ENCODE results near the gene PRKN.
"Not testable (repeated sequence)": the region's sequence is repeated elsewhere in the genome, so short reads cannot be mapped to it uniquely, and the experiment has no call there.

PRKN gene

DNA sequence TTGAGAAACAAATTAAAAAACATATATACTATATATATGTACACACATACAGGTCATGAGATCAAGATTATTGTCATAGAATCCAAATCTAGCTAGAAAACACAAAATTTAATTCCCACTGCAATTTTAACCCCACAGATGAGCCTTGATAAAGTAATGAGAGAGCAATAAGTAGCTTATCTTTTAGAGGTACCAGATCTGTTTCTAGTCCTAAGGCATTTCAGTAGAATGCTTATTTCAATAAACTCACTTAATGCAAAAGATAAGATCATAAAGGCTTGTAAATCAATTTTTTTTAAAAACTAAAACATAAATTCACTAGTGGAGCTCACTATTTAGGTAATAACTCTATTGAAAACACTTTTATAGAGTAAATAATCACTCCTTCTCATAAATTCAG, 47.2 kb downstream of the PRKN start:
- Histone ChIP-seq H3K27ac (replicated peaks) (no peak overlapping the region), H3K4me3 (replicated peaks; ENCODE audit: insufficient read depth, low read length) (no peak overlapping the region), H3K27me3 (ENCODE audit: insufficient read depth, poor library complexity, severe bottlenecking) (no peaks in the 10 kb centered on the region)
- DNase-seq (ENCODE audit: low read depth in 1 of 2, low spot score in 1 of 2): no peak
- TF ChIP-seq, protein P1, sequence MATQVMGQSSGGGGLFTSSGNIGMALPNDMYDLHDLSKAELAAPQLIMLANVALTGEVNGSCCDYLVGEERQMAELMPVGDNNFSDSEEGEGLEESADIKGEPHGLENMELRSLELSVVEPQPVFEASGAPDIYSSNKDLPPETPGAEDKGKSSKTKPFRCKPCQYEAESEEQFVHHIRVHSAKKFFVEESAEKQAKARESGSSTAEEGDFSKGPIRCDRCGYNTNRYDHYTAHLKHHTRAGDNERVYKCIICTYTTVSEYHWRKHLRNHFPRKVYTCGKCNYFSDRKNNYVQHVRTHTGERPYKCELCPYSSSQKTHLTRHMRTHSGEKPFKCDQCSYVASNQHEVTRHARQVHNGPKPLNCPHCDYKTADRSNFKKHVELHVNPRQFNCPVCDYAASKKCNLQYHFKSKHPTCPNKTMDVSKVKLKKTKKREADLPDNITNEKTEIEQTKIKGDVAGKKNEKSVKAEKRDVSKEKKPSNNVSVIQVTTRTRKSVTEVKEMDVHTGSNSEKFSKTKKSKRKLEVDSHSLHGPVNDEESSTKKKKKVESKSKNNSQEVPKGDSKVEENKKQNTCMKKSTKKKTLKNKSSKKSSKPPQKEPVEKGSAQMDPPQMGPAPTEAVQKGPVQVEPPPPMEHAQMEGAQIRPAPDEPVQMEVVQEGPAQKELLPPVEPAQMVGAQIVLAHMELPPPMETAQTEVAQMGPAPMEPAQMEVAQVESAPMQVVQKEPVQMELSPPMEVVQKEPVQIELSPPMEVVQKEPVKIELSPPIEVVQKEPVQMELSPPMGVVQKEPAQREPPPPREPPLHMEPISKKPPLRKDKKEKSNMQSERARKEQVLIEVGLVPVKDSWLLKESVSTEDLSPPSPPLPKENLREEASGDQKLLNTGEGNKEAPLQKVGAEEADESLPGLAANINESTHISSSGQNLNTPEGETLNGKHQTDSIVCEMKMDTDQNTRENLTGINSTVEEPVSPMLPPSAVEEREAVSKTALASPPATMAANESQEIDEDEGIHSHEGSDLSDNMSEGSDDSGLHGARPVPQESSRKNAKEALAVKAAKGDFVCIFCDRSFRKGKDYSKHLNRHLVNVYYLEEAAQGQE (IDR thresholded peaks at IDR 0.05; ENCODE audit: insufficient replicate concordance, low read depth): no peak
- no peak for TF ChIP-seq SPI1 (IDR thresholded peaks at IDR 0.05; ENCODE audit: borderline replicate concordance, low read depth)
- TF ChIP-seq GABPA (IDR thresholded peaks at IDR 0.05; ENCODE audit: low read depth): no peak
- no peak for TF ChIP-seq POLR2AphosphoS5 (IDR thresholded peaks at IDR 0.05; ENCODE audit: low read depth)
- TF ChIP-seq, protein P2, sequence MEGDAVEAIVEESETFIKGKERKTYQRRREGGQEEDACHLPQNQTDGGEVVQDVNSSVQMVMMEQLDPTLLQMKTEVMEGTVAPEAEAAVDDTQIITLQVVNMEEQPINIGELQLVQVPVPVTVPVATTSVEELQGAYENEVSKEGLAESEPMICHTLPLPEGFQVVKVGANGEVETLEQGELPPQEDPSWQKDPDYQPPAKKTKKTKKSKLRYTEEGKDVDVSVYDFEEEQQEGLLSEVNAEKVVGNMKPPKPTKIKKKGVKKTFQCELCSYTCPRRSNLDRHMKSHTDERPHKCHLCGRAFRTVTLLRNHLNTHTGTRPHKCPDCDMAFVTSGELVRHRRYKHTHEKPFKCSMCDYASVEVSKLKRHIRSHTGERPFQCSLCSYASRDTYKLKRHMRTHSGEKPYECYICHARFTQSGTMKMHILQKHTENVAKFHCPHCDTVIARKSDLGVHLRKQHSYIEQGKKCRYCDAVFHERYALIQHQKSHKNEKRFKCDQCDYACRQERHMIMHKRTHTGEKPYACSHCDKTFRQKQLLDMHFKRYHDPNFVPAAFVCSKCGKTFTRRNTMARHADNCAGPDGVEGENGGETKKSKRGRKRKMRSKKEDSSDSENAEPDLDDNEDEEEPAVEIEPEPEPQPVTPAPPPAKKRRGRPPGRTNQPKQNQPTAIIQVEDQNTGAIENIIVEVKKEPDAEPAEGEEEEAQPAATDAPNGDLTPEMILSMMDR (IDR thresholded peaks at IDR 0.05; ENCODE audit: insufficient read depth, low read length): no peak

DNA sequence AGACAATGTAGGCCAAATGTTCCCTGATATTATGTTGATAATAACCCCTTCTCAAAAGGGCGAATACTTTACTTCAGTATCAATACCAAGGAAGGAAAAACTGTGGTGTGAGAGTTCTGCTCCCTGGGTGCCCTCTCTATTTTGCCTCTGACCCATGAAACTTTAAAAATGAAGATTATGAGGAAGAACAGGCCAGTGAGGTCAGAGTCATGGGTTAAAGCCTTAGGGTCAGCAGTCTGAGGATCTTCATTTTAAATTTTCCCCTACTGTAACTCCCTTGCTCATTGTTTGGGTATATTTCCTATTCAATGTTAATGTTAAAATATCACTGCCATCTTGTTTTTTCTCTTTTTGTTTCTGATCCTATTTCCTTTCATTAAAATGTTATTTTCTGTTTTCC, 47.9 kb downstream of the PRKN start:
- TF ChIP-seq, protein P1 (IDR thresholded peaks at IDR 0.05; ENCODE audit: insufficient replicate concordance, low read depth): no peak
- TF ChIP-seq SPI1 (IDR thresholded peaks at IDR 0.05; ENCODE audit: borderline replicate concordance, low read depth): no peak
- TF ChIP-seq, protein P2 (IDR thresholded peaks at IDR 0.05; ENCODE audit: insufficient read depth, low read length): no peak
- no peak for TF ChIP-seq POLR2AphosphoS5 (IDR thresholded peaks at IDR 0.05; ENCODE audit: low read depth)
- no peak for TF ChIP-seq GABPA (IDR thresholded peaks at IDR 0.05; ENCODE audit: low read depth)
- H3K4me3 ChIP-seq (replicated peaks; ENCODE audit: insufficient read depth, low read length): no peak overlapping the region
- no peak for DNase-seq (ENCODE audit: low read depth in 1 of 2, low spot score in 1 of 2)
- no peak overlapping the region for H3K27ac ChIP-seq (replicated peaks)
- no peaks in the 10 kb centered on the region for H3K27me3 ChIP-seq (ENCODE audit: insufficient read depth, poor library complexity, severe bottlenecking)

DNA sequence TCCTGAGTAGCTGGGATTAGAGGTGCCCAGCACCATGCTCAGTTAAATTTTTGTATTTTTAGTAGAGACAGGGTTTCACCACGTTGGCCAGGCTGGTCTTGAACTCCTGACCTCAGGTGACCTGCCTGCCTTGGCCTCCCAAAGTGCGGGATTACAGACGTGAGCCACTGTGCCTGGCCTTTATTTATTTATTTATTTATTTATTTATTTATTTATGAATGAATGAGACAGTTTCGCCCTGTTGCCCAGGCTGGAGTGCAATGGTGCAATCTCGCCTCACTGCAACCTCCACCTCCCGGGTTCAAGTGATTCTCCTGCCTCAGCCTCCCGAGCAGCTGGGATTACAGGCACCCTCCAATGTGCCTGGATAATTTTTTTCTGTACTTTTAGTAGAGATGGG, 48.7 kb downstream of the PRKN start:
- not testable (repeated sequence) for H3K4me3 ChIP-seq (replicated peaks; ENCODE audit: insufficient read depth, low read length); H3K27me3 ChIP-seq (ENCODE audit: insufficient read depth, poor library complexity, severe bottlenecking); H3K27ac ChIP-seq (replicated peaks); DNase-seq (ENCODE audit: low read depth in 1 of 2, low spot score in 1 of 2)

DNA sequence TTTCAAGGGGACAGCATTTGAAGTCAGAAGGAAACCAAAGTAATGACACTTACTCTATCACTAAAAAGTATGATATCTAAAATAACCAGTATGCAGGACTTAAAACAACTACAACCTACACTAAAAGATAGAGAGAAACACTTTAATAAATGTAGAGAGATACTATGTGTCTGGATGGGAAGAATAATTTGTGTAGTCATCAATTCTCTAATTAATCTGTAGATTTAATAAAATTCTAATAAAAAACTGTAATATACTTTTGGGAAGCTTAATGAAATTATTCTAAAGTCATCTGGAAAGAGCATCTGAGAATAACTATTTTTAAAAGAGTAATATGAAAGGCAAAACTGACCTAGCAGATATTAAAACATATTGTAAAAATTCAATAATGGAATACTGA, 52.1 kb downstream of the PRKN start:
- no peak overlapping the region for H3K4me3 ChIP-seq (replicated peaks; ENCODE audit: insufficient read depth, low read length)
- no peak overlapping the region for H3K27ac ChIP-seq (replicated peaks)
- H3K27me3 ChIP-seq (ENCODE audit: insufficient read depth, poor library complexity, severe bottlenecking): no peaks in the 10 kb centered on the region
- TF ChIP-seq, protein P1 (IDR thresholded peaks at IDR 0.05; ENCODE audit: insufficient replicate concordance, low read depth): no peak
- TF ChIP-seq POLR2AphosphoS5 (IDR thresholded peaks at IDR 0.05; ENCODE audit: low read depth) (no peak), GABPA (IDR thresholded peaks at IDR 0.05; ENCODE audit: low read depth) (no peak), SPI1 (IDR thresholded peaks at IDR 0.05; ENCODE audit: borderline replicate concordance, low read depth) (no peak)
- TF ChIP-seq, protein P2 (IDR thresholded peaks at IDR 0.05; ENCODE audit: insufficient read depth, low read length): no peak
- no peak for DNase-seq (ENCODE audit: low read depth in 1 of 2, low spot score in 1 of 2)
